Calu3 (cell line): ENCODE measurements around the gene MROH7. TPM values are rescaled to one million over a fixed set of nuclear protein-coding genes. Genes with fewer than 3 reads are reported as not detected.

Source experiments
- BruUV-seq: library from RNA; stranded (reverse); fragments of 400-500 nt; replicated peaks from 2 replicates; lab custom pipeline; 2021; lab: Mats Ljungman, UMichigan
- CTCF ChIA-PET: fragments of 300-600 bp; sonication (Branson Sonifier 250); formaldehyde crosslinking; loops from one replicate; lab custom pipeline; 2022; ENCODE audit warnings: antibody characterized with exemption; lab: Charles Lee
- DNase-seq: peaks from one replicate; pipeline ENCODE4 v3.0.0; 2022
- H3K27ac Mint-ChIP-seq: one replicate; pipeline ENCODE4 v1.8.0; 2022; ENCODE audit warnings: mixed read lengths; ENCODE audit not compliant: unreplicated experiment
- H3K27me3 Mint-ChIP-seq: one replicate; pipeline ENCODE4 v1.8.0; 2022; ENCODE audit warnings: mixed read lengths; ENCODE audit not compliant: unreplicated experiment
- H3K36me3 Mint-ChIP-seq: one replicate; pipeline ENCODE4 v1.8.0; 2022; ENCODE audit warnings: mild to moderate bottlenecking, moderate library complexity, mixed read lengths; ENCODE audit not compliant: insufficient read depth, unreplicated experiment
- H3K4me1 Mint-ChIP-seq: one replicate; pipeline ENCODE4 v1.8.0; 2022; ENCODE audit warnings: mild to moderate bottlenecking, low read depth, mixed read lengths; ENCODE audit not compliant: unreplicated experiment
- H3K4me3 Mint-ChIP-seq: one replicate; pipeline ENCODE4 v1.8.0; 2022; ENCODE audit warnings: mild to moderate bottlenecking, low read depth, moderate library complexity, mixed read lengths; ENCODE audit not compliant: unreplicated experiment
- H3K9me3 Mint-ChIP-seq: one replicate; pipeline ENCODE4 v1.8.0; 2022; ENCODE audit warnings: low read depth, mixed read lengths; ENCODE audit not compliant: unreplicated experiment
- CTCF ChIP-seq: fragments of 200-600 bp; IDR thresholded peaks from one replicate; pipeline ENCODE4 v1.8.0; 2022; ENCODE audit warnings: antibody characterized with exemption; ENCODE audit not compliant: unreplicated experiment
- intact Hi-C: fragments of 100-400 bp; cut with micrococcal nuclease; formaldehyde crosslinking; loops from one replicate; pipeline ENCODE4 v1.10.0; 2022; ENCODE audit not compliant: unreplicated experiment
- total RNA-seq: library from RNA; stranded (reverse); gene quantifications from 2 replicates; pipeline ENCODE4 v1.2.3, GENCODE V29; 2022

Gene MROH7
- total RNA-seq, 1 experiment from 2014 or later = 0.71 TPM

DNA sequence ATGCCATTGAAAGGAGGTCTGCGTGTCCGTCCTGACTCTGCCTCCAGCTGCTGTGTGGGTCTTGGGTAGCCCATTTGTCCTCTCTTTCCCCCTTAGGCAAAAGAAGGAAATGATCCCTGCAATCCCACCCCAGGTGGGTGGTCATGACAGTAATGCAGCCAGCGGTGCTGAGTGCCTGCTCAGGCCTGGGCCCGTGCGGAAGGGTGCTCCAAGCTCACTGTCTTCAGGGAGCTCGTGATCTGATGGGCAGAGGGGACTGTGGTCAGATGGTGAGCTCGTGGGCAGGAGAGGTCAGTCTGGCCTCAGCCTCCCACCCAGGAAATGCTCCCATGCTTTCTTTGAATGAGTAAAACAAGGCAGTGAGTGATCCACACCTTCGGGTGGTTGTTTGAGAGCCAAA is 38.8 kb downstream of the MROH7 start:
- Mint-ChIP-seq H3K27ac (no peak overlapping the region), H3K9me3 (no peaks in the 10 kb centered on the region), H3K4me3 (no peak overlapping the region), H3K4me1 (no peaks in the 10 kb centered on the region), H3K27me3 (peaks cover 55% of the 10 kb centered on the region), H3K36me3 (no peaks in the 10 kb centered on the region)
- BruUV-seq = no TSS peak
- DNase-seq = no peak
- intact Hi-C loops = no loop called here
- no peak for TF ChIP-seq CTCF
- CTCF ChIA-PET = no interaction called here

DNA sequence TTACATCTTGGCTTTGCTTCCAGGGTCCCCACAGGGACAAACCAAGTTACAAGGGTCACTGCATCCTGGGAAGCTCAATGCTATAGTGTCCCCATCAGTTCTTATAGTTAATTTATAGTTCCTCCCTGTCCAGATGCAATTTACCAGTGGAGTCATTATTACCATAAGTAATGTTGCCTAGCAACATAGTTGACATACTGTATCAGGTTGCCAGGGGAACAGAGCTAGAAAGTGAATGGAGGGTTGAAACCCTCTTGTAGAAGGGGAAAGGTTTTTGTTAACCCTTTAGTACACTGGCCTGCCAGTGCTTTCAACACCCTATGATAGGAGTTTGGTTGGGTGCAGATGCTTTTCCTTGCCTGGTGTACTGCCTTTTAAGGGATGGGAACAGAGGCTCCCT is 39.8 kb downstream of the MROH7 start:
- DNase-seq = no peak
- TF ChIP-seq CTCF = no peak
- Mint-ChIP-seq H3K27me3 (peaks cover 55% of the 10 kb centered on the region), H3K9me3 (no peaks in the 10 kb centered on the region), H3K36me3 (no peaks in the 10 kb centered on the region), H3K4me1 (no peaks in the 10 kb centered on the region), H3K4me3 (no peak overlapping the region), H3K27ac (no peak overlapping the region)
- BruUV-seq = no TSS peak
- CTCF ChIA-PET = interaction anchor here (0.6 kb wide), 1 partner anchor 133 kb away, joined by 3 read pairs; no protein-coding TSS in a partner anchor
- intact Hi-C loops = no loop called here

GRCh38 chr1:54683453-54683852 is 41.9 kb downstream of the MROH7 start:
- CTCF ChIA-PET = no interaction called here
- Mint-ChIP-seq H3K36me3 (no peaks in the 10 kb centered on the region), H3K4me3 (no peak overlapping the region), H3K9me3 (no peaks in the 10 kb centered on the region), H3K27me3 (peaks cover 41% of the 10 kb centered on the region), H3K27ac (no peak overlapping the region), H3K4me1 (no peaks in the 10 kb centered on the region)
- TF ChIP-seq CTCF = no peak
- BruUV-seq = no TSS peak
- DNase-seq = no peak
- intact Hi-C loops = no loop called here

DNA sequence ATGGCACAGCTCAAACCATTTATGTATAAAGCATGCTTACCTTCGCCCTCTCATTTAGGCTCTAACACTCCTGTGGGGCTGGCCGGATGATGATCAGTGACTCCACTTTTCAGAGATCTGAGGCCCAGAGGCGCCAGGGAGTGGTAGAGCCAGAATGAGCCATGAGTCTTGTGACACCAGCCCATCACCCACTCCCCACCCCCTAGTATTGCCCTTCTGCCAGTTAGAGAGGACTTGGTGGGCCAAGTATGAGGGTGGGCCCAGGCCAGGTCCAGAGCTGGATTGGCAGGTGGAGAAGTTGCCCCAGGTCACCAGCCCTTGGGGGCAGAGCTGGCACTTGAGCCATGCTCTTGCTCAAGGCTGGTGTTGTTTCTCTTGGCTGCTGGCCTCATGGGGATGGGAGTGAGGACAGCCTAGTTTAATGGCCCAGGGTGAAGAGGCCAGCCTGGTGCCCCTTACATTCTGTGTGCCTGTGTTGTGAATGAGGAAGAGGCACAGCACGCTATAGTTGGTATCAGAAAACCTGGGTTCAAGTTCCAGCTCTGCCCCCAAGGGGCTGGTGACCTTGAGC is 43.8 kb downstream of the MROH7 start:
- no peaks in the 10 kb centered on the region for H3K36me3 Mint-ChIP-seq
- H3K4me1 Mint-ChIP-seq = no peaks in the 10 kb centered on the region
- BruUV-seq = no TSS peak
- peaks cover 33% of the 10 kb centered on the region for H3K27me3 Mint-ChIP-seq
- no peak overlapping the region for H3K4me3 Mint-ChIP-seq
- no peak for DNase-seq
- H3K9me3 Mint-ChIP-seq = no peaks in the 10 kb centered on the region
- intact Hi-C loops = no loop called here
- no peak for TF ChIP-seq CTCF
- CTCF ChIA-PET = interaction anchor here (0.5 kb wide), 1 partner anchor 47 kb away, joined by 8 read pairs; no protein-coding TSS in a partner anchor
- H3K27ac Mint-ChIP-seq = no peak overlapping the region
